Transverse colon (tissue), 4 donors: Measurements from ENCODE around the gene ZNF513. TPM values are rescaled to one million over a fixed set of nuclear protein-coding genes. Genes with fewer than 3 reads are reported as not detected.

Source experiments
- DNase-seq: peaks from one replicate; pipeline ENCODE4 v3.0.0-alpha.2; 2019
- H3K27ac ChIP-seq, 4 donors: fragments of 200-600 bp; sonication (generic); 2 replicates each; pipeline ENCODE4 v1.5.1; 2016 to 2018; ENCODE audit warnings: inconsistent platforms in 4 of 4
- H3K27me3 ChIP-seq: fragments of 200-600 bp; sonication (generic); 2 replicates; pipeline ENCODE4 v1.5.1; 2017; ENCODE audit warnings: inconsistent platforms
- H3K36me3 ChIP-seq, 4 donors: fragments of 200-600 bp; sonication (generic); 2 replicates each; pipeline ENCODE4 v1.5.1; 2017 to 2019; ENCODE audit warnings: inconsistent platforms in 4 of 4
- H3K4me1 ChIP-seq, 4 donors: fragments of 200-600 bp; sonication (generic); 2 replicates each; pipeline ENCODE4 v1.5.1; 2017 to 2020; ENCODE audit warnings: inconsistent platforms in 4 of 4
- H3K4me3 ChIP-seq, 4 donors: fragments of 200-600 bp; sonication (generic); 1 replicate in 1 of 4; 2 replicates in 3 of 4; pipeline versions ENCODE4 v1.5.1 to v1.6.1; 2017 to 2019; ENCODE audit warnings: inconsistent platforms in 4 of 4
- H3K9me3 ChIP-seq, 2 donors: fragments of 200-600 bp; sonication (generic); 2 replicates each; pipeline ENCODE4 v1.5.1; 2017 to 2019; ENCODE audit warnings: inconsistent platforms in 2 of 2
- CTCF ChIP-seq, 5 experiments: fragments of 200-600 bp in 3 of 5; fragments of 450-650 bp in 2 of 5; sonication (generic) in 3 of 5; IDR thresholded peaks; 1 replicate in 2 of 5; 2 replicates in 3 of 5; pipeline ENCODE4 v1.5.1; 2016 to 2017; ENCODE audit warnings: antibody characterized with exemption in 5 of 5, inconsistent platforms in 3 of 5, mild to moderate bottlenecking in 2 of 5, moderate library complexity in 1 of 5
- EP300 ChIP-seq: sonication (generic); formaldehyde crosslinking; IDR thresholded peaks from one replicate; pipeline ENCODE4 v1.6.1; 2017; ENCODE audit warnings: antibody characterized with exemption, low read depth
- POLR2A ChIP-seq: fragments of 450-650 bp; IDR thresholded peaks from one replicate; pipeline ENCODE4 v1.6.1; 2016; ENCODE audit warnings: antibody characterized with exemption, mild to moderate bottlenecking, moderate library complexity
- POLR2AphosphoS5 ChIP-seq, 3 donors: sonication (generic); formaldehyde crosslinking; IDR thresholded peaks; one replicate each; pipeline ENCODE4 v1.6.1; 2016; ENCODE audit warnings: antibody characterized with exemption in 3 of 3
- WGBS, 2 donors: methylation state at CpG; one replicate each; pipeline ENCODE4 v1.1.5; 2018; ENCODE audit warnings: low coverage in 1 of 2; 5-methylcytosine and 5-hydroxymethylcytosine counted together
- in situ Hi-C, 4 donors: fragments of 200-750 bp; cut with MboI; loops; one replicate each; pipeline versions ENCODE4 v1.15.0 to v1.15.1; 2017; ENCODE audit warnings: low sequenced_read_pairs in 3 of 4, low pct_ligation_motif_present in 1 of 4, low pct_unique_long_range_greater_than_20kb in 1 of 4
- intact Hi-C: fragments of 100-400 bp; cut with DNase I; formaldehyde crosslinking; loops from one replicate; pipeline ENCODE4 v1.15.1; 2023; ENCODE audit warnings: low total_unique reads
- total RNA-seq, 4 donors: library from RNA; depleted of rRNA; stranded (reverse); fragments of >200 nt; gene quantifications; one replicate each; pipeline ENCODE4 v1.1.0, GENCODE V29; 2016

The ZNF513 gene
- total RNA-seq, 4 donors from 2014 or later: 24.0 to 41.0 (median 32.6) TPM

- intact Hi-C loops (no loop called here), in situ Hi-C loops (no loop called here)
- no peak overlapping the region for H3K27ac ChIP-seq
- H3K9me3 ChIP-seq: no peaks in the 10 kb centered on the region
- H3K4me3 ChIP-seq: no peak overlapping the region
- H3K36me3 ChIP-seq: peaks cover 0 to 40% (median 20%) of the 10 kb centered on the region in 4 donors
- H3K27me3 ChIP-seq: no peaks in the 10 kb centered on the region
- 60% methylated on average over 2 of the region's 2 CpGs; no CpG with 5 or more reads in 1 of the 2 donors for WGBS, 2 donors
- TF ChIP-seq POLR2A: no peak
- no peak for TF ChIP-seq POLR2AphosphoS5 (IDR thresholded peaks at IDR 0.05)
- TF ChIP-seq CTCF (IDR thresholded peaks at IDR 0.05): no peak
- H3K4me1 ChIP-seq: peaks cover 2 to 6% (median 5%) of the 10 kb centered on the region in 4 donors
- no peak for DNase-seq
These were observed 16.6 kb downstream of the ZNF513 start for GRCh38 chr2:27363933-27364332.

GRCh38 chr2:27362678-27363420 lies 17.7 kb downstream of the ZNF513 start:
- peaks cover 0 to 39% (median 16%) of the 10 kb centered on the region in 4 donors for H3K36me3 ChIP-seq
- H3K9me3 ChIP-seq: no peaks in the 10 kb centered on the region
- peaks cover 0 to 7% (median 4%) of the 10 kb centered on the region in 4 donors for H3K4me1 ChIP-seq
- H3K27me3 ChIP-seq: no peaks in the 10 kb centered on the region
- in situ Hi-C loops (no loop called here), intact Hi-C loops (no loop called here)
- WGBS, 2 donors: 90 to 100% methylated on average over 1 to 4 of the region's 4 CpGs
- TF ChIP-seq POLR2A: no peak
- no peak for TF ChIP-seq EP300
- TF ChIP-seq POLR2AphosphoS5 (IDR thresholded peaks at IDR 0.05): no peak
- TF ChIP-seq CTCF (IDR thresholded peaks at IDR 0.05): no peak
- H3K4me3 ChIP-seq: no peak overlapping the region
- no peak for DNase-seq
- no peak overlapping the region for H3K27ac ChIP-seq

- 0% methylated on average over 60 of the region's 67 CpGs; no CpG with 5 or more reads in 1 of the 2 donors for WGBS, 2 donors
- no peaks in the 10 kb centered on the region for H3K36me3 ChIP-seq
- no peaks in the 10 kb centered on the region for H3K9me3 ChIP-seq
- in situ Hi-C loops: no loop called here
- H3K4me1 ChIP-seq: peaks cover 14 to 49% (median 35%) of the 10 kb centered on the region in 4 donors
- H3K27me3 ChIP-seq: no peaks in the 10 kb centered on the region
- DNase-seq: peak; percentile 95
- intact Hi-C loops: no loop called here
- H3K4me3 ChIP-seq: peak within 1 kb of the TSS; percentile 58 to 85 (median 76)
- peak within 1 kb of the TSS; percentile 89 to 96 (median 90) for H3K27ac ChIP-seq
- TF ChIP-seq POLR2A: peak; percentile 54
- peak; percentile 39 to 69 (median 50) for TF ChIP-seq POLR2AphosphoS5 (IDR thresholded peaks at IDR 0.05)
- peak in 3 of 5 experiments; percentile 7 to 32 (median 11) for TF ChIP-seq CTCF (IDR thresholded peaks at IDR 0.05)
- TF ChIP-seq EP300: no peak
These were observed 24.0 kb downstream of the ZNF513 start, which contains the start of gene GTF3C2 for GRCh38 chr2:27356382-27357181. TSS of gene GTF3C2 (minus strand) at chr2:27356764. CDS start at chr2:27343554, 13,210 bp downstream.

GRCh38 chr2:27356056-27356381 lies 24.5 kb downstream of the ZNF513 start:
- H3K4me3 ChIP-seq: peak overlapping the region; percentile 58 to 85 (median 76)
- peak overlapping the region; percentile 89 to 96 (median 90) for H3K27ac ChIP-seq
- TF ChIP-seq CTCF (IDR thresholded peaks at IDR 0.05) (no peak), POLR2A (no peak)
- WGBS, 2 donors: 0% methylated on average over 3 to 12 of the region's 12 CpGs
- H3K27me3 ChIP-seq: no peaks in the 10 kb centered on the region
- intact Hi-C loops (no loop called here), in situ Hi-C loops (no loop called here)
- peaks cover 14 to 49% (median 35%) of the 10 kb centered on the region in 4 donors for H3K4me1 ChIP-seq
- no peaks in the 10 kb centered on the region for H3K36me3 ChIP-seq
- DNase-seq: peak; percentile 75
- H3K9me3 ChIP-seq: no peaks in the 10 kb centered on the region
